Measurements from ENCODE around the gene KANK4.

Gene KANK4

DNA sequence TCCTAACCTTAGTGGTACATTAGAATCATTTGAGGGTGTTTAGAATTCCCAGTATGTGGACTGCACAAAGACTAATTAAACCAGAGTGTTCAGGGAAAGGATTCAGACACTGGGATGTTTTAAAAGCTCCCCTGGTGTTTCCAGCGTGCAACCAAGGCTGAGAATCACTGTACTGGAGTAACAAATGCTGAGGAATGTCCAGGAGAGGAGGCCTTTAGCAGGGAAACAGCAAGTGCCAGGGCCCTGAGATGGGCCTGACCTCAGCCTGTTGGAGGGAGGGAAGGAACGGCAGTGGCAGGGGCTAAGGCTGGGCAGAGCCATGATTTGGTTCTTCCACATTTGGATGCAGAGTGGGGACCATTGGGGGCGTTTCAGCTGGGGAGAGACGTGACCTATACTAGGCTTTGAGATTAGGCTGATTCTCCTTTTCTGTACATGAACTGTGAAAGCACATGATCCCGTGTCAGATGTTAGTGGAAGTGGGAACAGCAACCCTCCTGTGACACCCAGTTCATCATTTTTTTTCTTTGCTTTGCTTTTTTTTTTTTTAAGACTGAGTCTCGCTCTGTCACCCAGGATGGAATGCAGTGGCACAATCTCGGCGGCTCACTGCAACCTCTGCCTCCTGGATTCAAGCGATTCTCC lies 49.3 kb downstream of the KANK4 start:
- no peak overlapping the region for H3K4me3 ChIP-seq (ENCODE audit: low read length)
- TF ChIP-seq, protein P1, sequence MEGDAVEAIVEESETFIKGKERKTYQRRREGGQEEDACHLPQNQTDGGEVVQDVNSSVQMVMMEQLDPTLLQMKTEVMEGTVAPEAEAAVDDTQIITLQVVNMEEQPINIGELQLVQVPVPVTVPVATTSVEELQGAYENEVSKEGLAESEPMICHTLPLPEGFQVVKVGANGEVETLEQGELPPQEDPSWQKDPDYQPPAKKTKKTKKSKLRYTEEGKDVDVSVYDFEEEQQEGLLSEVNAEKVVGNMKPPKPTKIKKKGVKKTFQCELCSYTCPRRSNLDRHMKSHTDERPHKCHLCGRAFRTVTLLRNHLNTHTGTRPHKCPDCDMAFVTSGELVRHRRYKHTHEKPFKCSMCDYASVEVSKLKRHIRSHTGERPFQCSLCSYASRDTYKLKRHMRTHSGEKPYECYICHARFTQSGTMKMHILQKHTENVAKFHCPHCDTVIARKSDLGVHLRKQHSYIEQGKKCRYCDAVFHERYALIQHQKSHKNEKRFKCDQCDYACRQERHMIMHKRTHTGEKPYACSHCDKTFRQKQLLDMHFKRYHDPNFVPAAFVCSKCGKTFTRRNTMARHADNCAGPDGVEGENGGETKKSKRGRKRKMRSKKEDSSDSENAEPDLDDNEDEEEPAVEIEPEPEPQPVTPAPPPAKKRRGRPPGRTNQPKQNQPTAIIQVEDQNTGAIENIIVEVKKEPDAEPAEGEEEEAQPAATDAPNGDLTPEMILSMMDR (IDR thresholded peaks at IDR 0.05; ENCODE audit: insufficient read depth, low read depth, low read length, missing control alignments) = no peak
- no peak for DNase-seq (ENCODE audit: low read depth)

DNA sequence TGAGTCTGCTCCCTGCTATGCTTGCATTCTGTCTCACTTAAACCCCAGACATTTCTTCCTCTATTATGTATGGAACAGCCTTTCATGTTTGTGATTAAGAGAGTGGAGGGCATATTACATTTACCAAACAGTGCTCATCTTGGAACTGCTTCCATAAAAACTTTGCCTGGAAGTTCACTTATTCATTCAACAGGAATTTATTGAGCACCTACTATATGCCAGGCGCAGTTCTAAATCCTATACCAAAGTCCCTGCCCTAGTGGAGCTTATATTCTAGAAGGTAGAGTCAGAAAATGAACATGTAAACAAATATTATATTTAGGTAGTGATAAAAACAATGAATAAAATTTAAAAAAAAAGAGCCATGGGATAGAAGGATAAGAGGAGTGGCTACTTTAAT lies 49.8 kb downstream of the KANK4 start:
- DNase-seq (ENCODE audit: low read depth) = no peak
- H3K4me3 ChIP-seq (ENCODE audit: low read length) = no peak overlapping the region
- TF ChIP-seq, protein P1 (IDR thresholded peaks at IDR 0.05; ENCODE audit: insufficient read depth, low read depth, low read length, missing control alignments) = no peak

DNA sequence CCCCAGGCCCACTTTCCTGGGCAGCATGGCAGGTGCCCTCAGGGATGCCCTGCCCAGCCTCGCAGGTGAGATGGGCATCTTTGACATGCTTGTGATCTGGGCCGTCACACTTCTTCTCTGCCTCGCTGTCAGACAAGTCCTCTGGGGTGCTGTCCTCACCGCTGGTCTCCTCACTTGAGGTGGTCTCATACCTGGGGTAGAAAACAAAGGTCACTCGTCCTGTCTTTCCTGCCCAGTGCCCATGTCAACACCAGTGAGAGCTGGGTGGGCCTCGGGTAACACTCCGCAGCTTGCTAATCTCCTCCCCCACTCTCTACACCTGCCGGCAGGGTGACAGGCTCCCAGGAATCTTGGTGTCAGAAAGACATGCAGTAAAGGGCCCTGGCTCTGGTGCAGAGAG lies 50.9 kb downstream of the KANK4 start:
- DNase-seq (ENCODE audit: low read depth) = no peak
- TF ChIP-seq, protein P1 (IDR thresholded peaks at IDR 0.05; ENCODE audit: insufficient read depth, low read depth, low read length, missing control alignments) = no peak
- no peak overlapping the region for H3K4me3 ChIP-seq (ENCODE audit: low read length)

DNA sequence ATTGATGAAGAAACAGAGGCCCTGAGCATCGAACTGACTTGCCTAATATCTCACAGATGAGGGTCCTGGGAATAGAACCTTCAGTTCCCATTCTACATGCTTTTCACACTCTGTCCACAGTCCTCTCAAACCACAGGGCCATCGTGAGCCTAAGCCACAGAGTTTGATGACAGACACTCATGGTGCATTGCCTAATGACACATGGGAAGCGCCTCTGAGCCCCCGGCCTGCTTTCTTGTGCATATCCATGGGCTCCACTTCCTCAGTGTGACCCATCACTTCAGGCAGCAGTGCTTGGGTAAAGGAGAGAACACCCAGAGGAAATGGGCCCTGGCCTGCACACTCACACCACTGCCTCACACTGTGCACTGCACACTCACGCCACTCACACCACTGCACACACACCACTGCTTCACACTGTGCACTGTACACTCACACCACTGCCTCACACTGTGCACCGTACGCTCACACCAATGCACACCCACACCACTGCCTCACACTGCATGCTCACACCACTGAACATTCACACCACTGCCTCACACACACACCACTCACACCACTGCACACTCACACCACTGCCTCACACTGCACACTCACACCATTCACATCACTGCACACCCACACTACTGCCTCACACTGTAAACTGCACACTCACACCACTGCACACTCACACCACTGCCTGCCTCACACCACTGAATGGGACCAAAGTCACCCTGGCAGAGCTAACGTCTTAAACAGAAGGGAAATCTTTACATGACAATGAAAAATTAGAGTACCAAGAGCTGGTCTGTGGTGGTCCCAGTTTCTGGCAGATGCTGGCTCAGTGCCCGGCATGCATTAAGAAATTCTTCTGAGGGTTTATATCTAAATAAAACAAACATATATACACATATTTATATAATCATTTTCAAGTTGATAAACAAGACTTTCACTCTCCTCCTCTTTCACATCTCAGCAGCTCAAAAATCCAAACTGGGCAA lies 53.0 kb downstream of the KANK4 start:
- TF ChIP-seq, protein P1 (IDR thresholded peaks at IDR 0.05; ENCODE audit: insufficient read depth, low read depth, low read length, missing control alignments) = no peak
- DNase-seq (ENCODE audit: low read depth) = no peak
- no peak overlapping the region for H3K4me3 ChIP-seq (ENCODE audit: low read length)

DNA sequence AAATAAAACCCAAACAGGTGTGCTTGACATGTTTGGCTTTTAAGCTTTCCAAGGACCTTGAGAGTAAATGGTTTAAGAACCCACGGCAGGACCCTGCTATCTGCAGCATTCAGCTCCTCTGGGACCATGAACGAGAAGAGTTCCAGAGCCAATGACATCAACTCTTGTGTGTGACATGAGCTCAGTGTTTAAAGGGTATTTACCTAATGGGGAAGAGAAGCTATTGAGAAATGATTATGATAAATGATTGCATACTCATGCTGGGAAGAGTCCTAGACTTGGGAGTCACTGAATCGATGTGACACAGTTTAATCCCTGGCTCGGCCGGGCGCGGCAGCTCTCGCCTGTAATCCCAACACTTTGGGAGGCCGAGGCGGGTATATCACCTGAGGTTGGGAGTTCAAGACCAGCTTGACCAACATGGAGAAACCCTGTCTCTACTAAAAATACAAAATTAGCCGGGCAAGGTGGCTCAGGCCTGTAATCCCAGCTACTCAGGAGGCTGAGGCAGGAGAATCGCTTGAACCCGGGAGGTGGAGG lies 55.4 kb downstream of the KANK4 start:
- no peak for DNase-seq (ENCODE audit: low read depth)
- TF ChIP-seq, protein P1 (IDR thresholded peaks at IDR 0.05; ENCODE audit: insufficient read depth, low read depth, low read length, missing control alignments) = no peak
- no peak overlapping the region for H3K4me3 ChIP-seq (ENCODE audit: low read length)

DNA sequence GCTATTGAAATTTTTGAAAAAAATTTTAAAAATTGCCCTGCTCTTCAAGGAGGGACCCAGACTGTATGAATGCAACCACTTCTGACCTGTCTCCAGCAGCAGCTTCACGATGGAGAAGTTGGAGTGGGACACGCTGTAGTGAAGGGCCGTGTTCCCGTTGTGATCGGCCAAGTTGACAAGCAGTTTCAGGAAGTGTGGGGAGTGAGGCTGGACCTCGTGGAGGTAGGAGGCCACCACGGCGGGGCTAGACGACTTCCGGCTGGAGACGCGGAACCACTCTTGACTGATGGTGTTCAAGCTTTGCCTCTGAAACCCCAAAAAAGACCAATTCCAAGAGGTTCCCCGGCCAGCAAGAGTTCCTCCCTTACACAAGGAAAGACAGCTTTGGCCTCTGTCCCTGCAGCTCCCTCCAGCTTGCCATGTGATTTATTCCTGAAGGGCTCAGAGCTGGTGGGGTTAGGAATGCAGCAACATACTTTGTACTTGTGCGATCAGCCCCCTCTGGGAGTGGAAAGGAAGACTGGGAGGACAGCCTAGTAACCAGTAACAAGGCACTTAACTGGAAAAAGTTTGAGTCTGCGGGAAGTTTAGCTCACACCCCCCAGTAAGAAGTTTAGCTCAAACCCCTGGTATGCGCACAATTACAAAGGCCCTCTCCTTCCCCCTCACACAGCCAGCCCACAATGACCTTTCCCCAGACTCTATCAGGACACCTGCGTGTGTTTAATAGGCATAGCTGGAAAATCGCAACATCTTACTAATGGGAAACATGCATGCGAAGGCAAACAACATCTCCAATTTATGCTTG lies 56.0 kb downstream of the KANK4 start:
- TF ChIP-seq, protein P1 (IDR thresholded peaks at IDR 0.05; ENCODE audit: insufficient read depth, low read depth, low read length, missing control alignments) = no peak
- DNase-seq (ENCODE audit: low read depth) = no peak
- no peak overlapping the region for H3K4me3 ChIP-seq (ENCODE audit: low read length)
